ENCODE data around the gene DHX34.

DNA sequence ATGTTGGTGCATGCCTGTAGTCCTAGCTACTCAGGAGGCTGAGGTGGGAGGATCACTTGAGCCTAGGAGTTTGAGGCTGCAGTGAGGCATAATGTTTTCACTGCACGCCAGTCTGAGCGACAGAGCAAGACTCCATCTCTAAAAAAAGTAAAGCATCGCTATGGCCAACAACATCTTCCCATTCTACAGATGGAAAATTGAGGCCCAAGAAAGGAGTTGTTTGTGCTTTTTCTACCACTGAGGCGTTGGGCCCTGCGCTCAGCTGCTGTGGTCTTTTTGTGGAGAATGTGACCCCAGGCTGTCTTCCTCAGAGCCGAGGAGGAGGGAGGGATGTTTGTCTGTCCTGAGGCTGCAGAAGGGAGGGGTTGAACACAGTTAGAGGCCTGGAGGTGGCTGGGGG, 17.6 kb upstream of the DHX34 start:
- TF ChIP-seq, protein P1, sequence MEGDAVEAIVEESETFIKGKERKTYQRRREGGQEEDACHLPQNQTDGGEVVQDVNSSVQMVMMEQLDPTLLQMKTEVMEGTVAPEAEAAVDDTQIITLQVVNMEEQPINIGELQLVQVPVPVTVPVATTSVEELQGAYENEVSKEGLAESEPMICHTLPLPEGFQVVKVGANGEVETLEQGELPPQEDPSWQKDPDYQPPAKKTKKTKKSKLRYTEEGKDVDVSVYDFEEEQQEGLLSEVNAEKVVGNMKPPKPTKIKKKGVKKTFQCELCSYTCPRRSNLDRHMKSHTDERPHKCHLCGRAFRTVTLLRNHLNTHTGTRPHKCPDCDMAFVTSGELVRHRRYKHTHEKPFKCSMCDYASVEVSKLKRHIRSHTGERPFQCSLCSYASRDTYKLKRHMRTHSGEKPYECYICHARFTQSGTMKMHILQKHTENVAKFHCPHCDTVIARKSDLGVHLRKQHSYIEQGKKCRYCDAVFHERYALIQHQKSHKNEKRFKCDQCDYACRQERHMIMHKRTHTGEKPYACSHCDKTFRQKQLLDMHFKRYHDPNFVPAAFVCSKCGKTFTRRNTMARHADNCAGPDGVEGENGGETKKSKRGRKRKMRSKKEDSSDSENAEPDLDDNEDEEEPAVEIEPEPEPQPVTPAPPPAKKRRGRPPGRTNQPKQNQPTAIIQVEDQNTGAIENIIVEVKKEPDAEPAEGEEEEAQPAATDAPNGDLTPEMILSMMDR (IDR thresholded peaks at IDR 0.05): no peak
- no peak for TF ChIP-seq POLR2AphosphoS5 (IDR thresholded peaks at IDR 0.05)
